GM10847 (cell line): ENCODE measurements around the gene CCDC136.

Experiments
- POLR2A ChIP-seq: IDR thresholded peaks from 2 replicates; pipeline ENCODE4 v1.6.1; 2011; ENCODE audit not compliant: insufficient read length; ENCODE audit errors: extremely low read depth

CCDC136 gene

GRCh38 chr7:128849804-128850490 is 58.2 kb downstream of the CCDC136 start:
- no peak for TF ChIP-seq POLR2A

GRCh38 chr7:128852537-128853254 is 60.9 kb downstream of the CCDC136 start:
- no peak for TF ChIP-seq POLR2A

GRCh38 chr7:128853799-128854198 is 62.0 kb downstream of the CCDC136 start:
- TF ChIP-seq POLR2A: no peak

GRCh38 chr7:128854396-128854795 is 62.6 kb downstream of the CCDC136 start:
- no peak for TF ChIP-seq POLR2A

GRCh38 chr7:128855559-128855958 is 63.8 kb downstream of the CCDC136 start:
- TF ChIP-seq POLR2A: no peak

- no peak for TF ChIP-seq POLR2A
Observed at GRCh38 chr7:128856001-128856718, 64.4 kb downstream of the CCDC136 start.

- no peak for TF ChIP-seq POLR2A
Observed at GRCh38 chr7:128858380-128859231, 66.8 kb downstream of the CCDC136 start.

GRCh38 chr7:128859232-128860157 is 67.7 kb downstream of the CCDC136 start:
- no peak for TF ChIP-seq POLR2A

- no peak for TF ChIP-seq POLR2A
Observed at GRCh38 chr7:128860158-128861073, 68.6 kb downstream of the CCDC136 start.

GRCh38 chr7:128861957-128862570 is 70.3 kb downstream of the CCDC136 start:
- TF ChIP-seq POLR2A: no peak

- peak; percentile 76 for TF ChIP-seq POLR2A
Observed at GRCh38 chr7:128862571-128863432, 71.0 kb downstream of the CCDC136 start, which contains the start of gene ATP6V1F. Gene ATP6V1F, plus strand, starts transcription at chr7:128862856. Its CDS starts 49 bp downstream, at chr7:128862905.
